Lower lobe of right lung (tissue), 2 donors: ENCODE results near the gene FRMPD4. TPM values are rescaled to one million over a fixed set of nuclear protein-coding genes. Genes with fewer than 3 reads are reported as not detected.

Experiments used
- ATAC-seq, 2 donors: fragments of 200-7000 bp; cut with Tn5 transposase; one replicate each; pipeline ENCODE4 v1.9.1; 2020 to 2022; ENCODE audit warnings: mild to moderate bottlenecking in 2 of 2, moderate library complexity in 2 of 2
- DNase-seq: peaks from one replicate; pipeline ENCODE4 v3.0.0-alpha.2; 2020
- H3K27ac ChIP-seq: fragments of 200-600 bp; one replicate; pipeline ENCODE4 v1.8.0; 2022
- H3K27me3 ChIP-seq: fragments of 200-600 bp; one replicate; pipeline ENCODE4 v1.8.0; 2022; ENCODE audit warnings: low read depth
- H3K36me3 ChIP-seq: fragments of 200-600 bp; one replicate; pipeline ENCODE4 v1.8.0; 2022; ENCODE audit warnings: mild to moderate bottlenecking
- H3K4me1 ChIP-seq: fragments of 200-600 bp; one replicate; pipeline ENCODE4 v1.8.0; 2022
- H3K4me3 ChIP-seq: fragments of 200-600 bp; one replicate; pipeline ENCODE4 v1.8.0; 2022; ENCODE audit warnings: mild to moderate bottlenecking
- H3K9me3 ChIP-seq: fragments of 200-600 bp; one replicate; pipeline ENCODE4 v1.8.0; 2022
- intact Hi-C: fragments of 100-400 bp; cut with DNase I; formaldehyde crosslinking; loops from one replicate; pipeline ENCODE4 v1.11.0; 2022
- total RNA-seq: library from RNA; stranded (reverse); fragmentation: NEBNext Ultra II Directional; extraction: Animal tissue kit (Norgen Biotek cat#: 25700); gene quantifications from one replicate; pipeline ENCODE4 v1.2.1, GENCODE V29; 2021
- TF ChIP-seq, protein P1 (sequence below): fragments of 200-600 bp; IDR thresholded peaks from one replicate; pipeline ENCODE4 v1.8.0; 2022; ENCODE audit warnings: antibody characterized with exemption, mild to moderate bottlenecking
- donor health status: DM: no; HTN: yes; CAD: no; lungs with severe emphysema.

FRMPD4 gene
- total RNA-seq, 1 donor from 2014 or later = 0.15 TPM

DNA sequence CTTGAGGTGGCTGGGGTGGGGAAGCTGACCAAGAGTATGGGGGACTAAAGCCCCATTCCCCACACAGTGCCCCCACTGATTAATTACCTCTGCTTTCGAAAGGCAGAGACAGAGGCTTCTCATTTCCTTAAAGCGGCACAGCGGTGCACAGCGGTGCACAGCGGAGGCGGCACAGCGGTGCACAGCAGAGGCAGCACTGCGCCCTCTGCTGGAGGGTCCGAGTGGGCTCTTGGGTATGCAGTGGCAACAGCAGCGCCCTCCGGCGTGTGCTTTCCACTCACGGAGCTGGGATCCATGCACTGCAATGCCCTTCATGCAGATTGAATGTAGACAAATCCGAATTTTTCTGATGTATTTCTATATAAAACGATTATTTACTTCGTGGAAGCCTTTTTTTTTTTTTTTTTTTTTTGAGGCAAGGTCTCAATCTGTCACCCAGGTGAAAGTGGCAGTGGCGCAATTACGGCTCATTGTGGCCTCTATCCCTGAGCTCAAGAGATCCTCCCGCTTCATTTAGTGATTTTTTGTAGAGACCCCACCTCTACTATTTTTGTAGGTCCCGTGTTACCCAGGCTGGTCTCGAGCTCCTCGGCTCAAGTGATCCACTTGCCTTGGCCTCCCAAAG is 633.3 kb downstream of the FRMPD4 start:
- no peaks in the 10 kb centered on the region for H3K4me1 ChIP-seq
- no peaks in the 10 kb centered on the region for H3K27me3 ChIP-seq
- ATAC-seq (peak; percentile 92 to 94), DNase-seq (peak; percentile 78)
- no peak overlapping the region for H3K4me3 ChIP-seq
- TF ChIP-seq, protein P1, sequence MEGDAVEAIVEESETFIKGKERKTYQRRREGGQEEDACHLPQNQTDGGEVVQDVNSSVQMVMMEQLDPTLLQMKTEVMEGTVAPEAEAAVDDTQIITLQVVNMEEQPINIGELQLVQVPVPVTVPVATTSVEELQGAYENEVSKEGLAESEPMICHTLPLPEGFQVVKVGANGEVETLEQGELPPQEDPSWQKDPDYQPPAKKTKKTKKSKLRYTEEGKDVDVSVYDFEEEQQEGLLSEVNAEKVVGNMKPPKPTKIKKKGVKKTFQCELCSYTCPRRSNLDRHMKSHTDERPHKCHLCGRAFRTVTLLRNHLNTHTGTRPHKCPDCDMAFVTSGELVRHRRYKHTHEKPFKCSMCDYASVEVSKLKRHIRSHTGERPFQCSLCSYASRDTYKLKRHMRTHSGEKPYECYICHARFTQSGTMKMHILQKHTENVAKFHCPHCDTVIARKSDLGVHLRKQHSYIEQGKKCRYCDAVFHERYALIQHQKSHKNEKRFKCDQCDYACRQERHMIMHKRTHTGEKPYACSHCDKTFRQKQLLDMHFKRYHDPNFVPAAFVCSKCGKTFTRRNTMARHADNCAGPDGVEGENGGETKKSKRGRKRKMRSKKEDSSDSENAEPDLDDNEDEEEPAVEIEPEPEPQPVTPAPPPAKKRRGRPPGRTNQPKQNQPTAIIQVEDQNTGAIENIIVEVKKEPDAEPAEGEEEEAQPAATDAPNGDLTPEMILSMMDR = peak; percentile 62
- no peak overlapping the region for H3K27ac ChIP-seq
- no peaks in the 10 kb centered on the region for H3K9me3 ChIP-seq
- intact Hi-C loops = no loop called here
- H3K36me3 ChIP-seq = no peaks in the 10 kb centered on the region
